Glomerular endothelial cell (primary cell): Measurements from ENCODE around the gene ROCK2. TPM values are rescaled to one million over a fixed set of nuclear protein-coding genes. Genes with fewer than 3 reads are reported as not detected.

Experiments used
- DNase-seq: peaks from one replicate; pipeline ENCODE4 v3.0.0-alpha.2; 2011; ENCODE audit warnings: low read depth, low spot score; ENCODE audit errors: extremely low read depth
- total RNA-seq: library from RNA; depleted of rRNA; stranded (reverse); fragments of >200 nt; gene quantifications from 2 replicates; pipeline ENCODE4 v1.2.3, GENCODE V29; 2015

The ROCK2 gene
- total RNA-seq = 30.8 and 47.4 TPM in 2 replicates

- no peak for DNase-seq
These were observed at the start of gene ROCK2 for GRCh38 chr2:11344342-11344955. ROCK2 (minus strand) TSS chr2:11344636; CDS start chr2:11344136, 500 bp downstream.

- DNase-seq = no peak
These were observed 49.3 kb upstream of the ROCK2 start for GRCh38 chr2:11393711-11394236.

- no peak for DNase-seq
These were observed 47.5 kb upstream of the ROCK2 start for GRCh38 chr2:11391942-11392266.

GRCh38 chr2:11390399-11390658, 45.9 kb upstream of the ROCK2 start:
- DNase-seq = no peak

- DNase-seq = no peak
These were observed 45.3 kb upstream of the ROCK2 start for GRCh38 chr2:11389551-11390398.

GRCh38 chr2:11389052-11389420, 44.6 kb upstream of the ROCK2 start:
- no peak for DNase-seq

- DNase-seq = no peak
These were observed 44.0 kb upstream of the ROCK2 start for GRCh38 chr2:11388262-11389051.

GRCh38 chr2:11387843-11388242, 43.4 kb upstream of the ROCK2 start:
- DNase-seq = no peak

GRCh38 chr2:11387100-11387390, 42.6 kb upstream of the ROCK2 start:
- no peak for DNase-seq

- DNase-seq = no peak
These were observed 41.4 kb upstream of the ROCK2 start for GRCh38 chr2:11385847-11386246.

- no peak for DNase-seq
These were observed 40.8 kb upstream of the ROCK2 start for GRCh38 chr2:11385216-11385615.

GRCh38 chr2:11379558-11379957, 35.1 kb upstream of the ROCK2 start:
- no peak for DNase-seq

- no peak for DNase-seq
These were observed 33.6 kb upstream of the ROCK2 start for GRCh38 chr2:11377928-11378545.

- DNase-seq = no peak
These were observed 31.6 kb upstream of the ROCK2 start for GRCh38 chr2:11376071-11376470.

- no peak for DNase-seq
These were observed 31.2 kb upstream of the ROCK2 start for GRCh38 chr2:11375689-11376027.

GRCh38 chr2:11375025-11375688, 30.7 kb upstream of the ROCK2 start:
- DNase-seq = no peak

- no peak for DNase-seq
These were observed 28.7 kb upstream of the ROCK2 start for GRCh38 chr2:11373096-11373495.

GRCh38 chr2:11371092-11371937, 26.9 kb upstream of the ROCK2 start:
- no peak for DNase-seq

- DNase-seq = no peak
These were observed 26.1 kb upstream of the ROCK2 start for GRCh38 chr2:11370377-11371091.
